Measurements from ENCODE around the gene SYDE1. TPM values are rescaled to one million over a fixed set of nuclear protein-coding genes. Genes with fewer than 3 reads are reported as not detected.
"Not testable (repeated sequence)": the region's sequence is repeated elsewhere in the genome, so short reads cannot be mapped to it uniquely, and the experiment has no call there.

The SYDE1 gene
- total and polyA plus RNA-seq, 2 donors from 2014 or later, result 13.9 to 26.9 TPM

DNA sequence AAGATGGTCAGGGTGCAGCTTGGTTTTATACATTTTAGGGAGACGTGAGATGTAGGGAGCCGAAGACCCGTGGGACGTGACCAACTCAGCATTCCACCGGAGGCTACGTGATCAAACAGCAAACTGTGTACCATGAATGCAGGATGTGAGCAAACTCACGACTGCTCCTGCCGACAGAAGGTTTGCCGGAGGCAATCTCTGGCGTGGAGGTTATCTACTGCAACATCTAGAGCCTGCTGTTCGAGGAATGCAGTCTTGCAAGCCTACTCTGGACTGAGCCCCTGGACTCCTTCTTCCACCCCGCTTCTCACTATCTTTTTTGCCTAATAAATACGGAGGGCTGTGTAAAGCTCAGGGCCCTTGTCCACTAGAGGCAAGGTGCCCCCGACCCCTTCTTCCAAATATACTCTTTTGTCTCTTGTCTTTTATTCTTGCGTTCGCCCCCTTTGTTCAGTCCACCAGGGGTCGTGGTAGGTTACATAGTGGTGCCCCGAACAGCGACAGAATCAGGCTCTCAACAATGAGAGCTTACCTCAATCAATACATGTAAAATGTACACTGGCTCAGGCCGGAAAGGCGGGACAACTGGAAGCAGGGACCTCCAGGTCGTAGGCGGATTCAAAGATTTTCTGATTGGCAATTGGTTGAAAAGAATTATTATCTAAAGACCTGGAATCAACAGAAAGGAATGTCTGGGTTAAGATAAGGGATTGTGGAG, 34.1 kb upstream of the SYDE1 start:
- Histone ChIP-seq H3K36me3 (ENCODE audit: control insufficient read depth in 2 of 3, insufficient read depth in 3 of 3, low read length in 3 of 3) (no peaks in the 10 kb centered on the region), H3K27me3 (ENCODE audit: control insufficient read depth, insufficient read depth, low read length) (no peaks in the 10 kb centered on the region), H3K9me3 (ENCODE audit: control insufficient read depth in 2 of 3, insufficient read depth in 1 of 3, low read length in 3 of 3) (no peaks in the 10 kb centered on the region), H3K27ac (ENCODE audit: low read depth in 2 of 2, low read length in 2 of 2) (no peak overlapping the region), H3K4me1 (ENCODE audit: control insufficient read depth in 2 of 3, insufficient read depth in 2 of 3, low read depth in 1 of 3, low read length in 3 of 3) (no peaks in the 10 kb centered on the region), H3K9ac (ENCODE audit: low read length in 3 of 3) (no peak overlapping the region), H3K4me3 (ENCODE audit: low read length in 3 of 3) (no peak overlapping the region)
- intact Hi-C loops (cut with DNase I), result no loop called here
- no peak for TF ChIP-seq CTCF (IDR thresholded peaks at IDR 0.05; ENCODE audit: borderline replicate concordance, extremely low read depth, insufficient read depth)
- FAIRE-seq, result no peak
- DNase-seq, result peak in 4 of 5 donors; percentile 29 to 47 (median 40)

GRCh38 chr19:15074371-15074770, 32.8 kb upstream of the SYDE1 start:
- Histone ChIP-seq H3K9me3 (ENCODE audit: control insufficient read depth in 2 of 3, insufficient read depth in 1 of 3, low read length in 3 of 3) (no peaks in the 10 kb centered on the region), H3K9ac (ENCODE audit: low read length in 3 of 3) (no peak overlapping the region), H3K4me3 (ENCODE audit: low read length in 3 of 3) (no peak overlapping the region), H3K4me1 (ENCODE audit: control insufficient read depth in 2 of 3, insufficient read depth in 2 of 3, low read depth in 1 of 3, low read length in 3 of 3) (no peaks in the 10 kb centered on the region), H3K36me3 (ENCODE audit: control insufficient read depth in 2 of 3, insufficient read depth in 3 of 3, low read length in 3 of 3) (no peaks in the 10 kb centered on the region), H3K27ac (ENCODE audit: low read depth in 2 of 2, low read length in 2 of 2) (no peak overlapping the region), H3K27me3 (ENCODE audit: control insufficient read depth, insufficient read depth, low read length) (no peaks in the 10 kb centered on the region)
- DNase-seq, result no peak
- intact Hi-C loops (cut with DNase I), result no loop called here
- no peak for FAIRE-seq
- TF ChIP-seq CTCF (IDR thresholded peaks at IDR 0.05; ENCODE audit: borderline replicate concordance, extremely low read depth, insufficient read depth), result no peak

GRCh38 chr19:15075806-15076205, 31.4 kb upstream of the SYDE1 start:
- H3K4me1 ChIP-seq (ENCODE audit: control insufficient read depth in 2 of 3, insufficient read depth in 2 of 3, low read depth in 1 of 3, low read length in 3 of 3), result no peaks in the 10 kb centered on the region
- H3K36me3 ChIP-seq (ENCODE audit: control insufficient read depth in 2 of 3, insufficient read depth in 3 of 3, low read length in 3 of 3), result no peaks in the 10 kb centered on the region
- no peak overlapping the region for H3K4me3 ChIP-seq (ENCODE audit: low read length in 3 of 3)
- no peak for TF ChIP-seq CTCF (IDR thresholded peaks at IDR 0.05; ENCODE audit: borderline replicate concordance, extremely low read depth, insufficient read depth)
- no peak overlapping the region for H3K27ac ChIP-seq (ENCODE audit: low read depth in 2 of 2, low read length in 2 of 2)
- no peaks in the 10 kb centered on the region for H3K9me3 ChIP-seq (ENCODE audit: control insufficient read depth in 2 of 3, insufficient read depth in 1 of 3, low read length in 3 of 3)
- DNase-seq (no peak), FAIRE-seq (no peak)
- no peak overlapping the region for H3K9ac ChIP-seq (ENCODE audit: low read length in 3 of 3)
- intact Hi-C loops (cut with DNase I), result no loop called here
- H3K27me3 ChIP-seq (ENCODE audit: control insufficient read depth, insufficient read depth, low read length), result no peaks in the 10 kb centered on the region

- H3K36me3 ChIP-seq (ENCODE audit: control insufficient read depth in 2 of 3, insufficient read depth in 3 of 3, low read length in 3 of 3); H3K27me3 ChIP-seq (ENCODE audit: control insufficient read depth, insufficient read depth, low read length); H3K9me3 ChIP-seq (ENCODE audit: control insufficient read depth in 2 of 3, insufficient read depth in 1 of 3, low read length in 3 of 3); H3K4me1 ChIP-seq (ENCODE audit: control insufficient read depth in 2 of 3, insufficient read depth in 2 of 3, low read depth in 1 of 3, low read length in 3 of 3); FAIRE-seq; H3K27ac ChIP-seq (ENCODE audit: low read depth in 2 of 2, low read length in 2 of 2); H3K4me3 ChIP-seq (ENCODE audit: low read length in 3 of 3); H3K9ac ChIP-seq (ENCODE audit: low read length in 3 of 3): not testable (repeated sequence)
- intact Hi-C loops (cut with DNase I), result loop anchor here (10.0 kb wide), 1 partner anchor 475 kb away; no protein-coding TSS in a partner anchor
- peak in 2 of 5 donors; percentile 13 to 19 for DNase-seq
These were observed 27.2 kb upstream of the SYDE1 start for GRCh38 chr19:15080002-15080401.

Measured in kidney (tissue), 14 donors.